CD8-positive, alpha-beta memory T cell (primary cell): Measurements from ENCODE around the gene ZNF783. TPM values are rescaled to one million over a fixed set of nuclear protein-coding genes. Genes with fewer than 3 reads are reported as not detected.
"Not testable (repeated sequence)": the region's sequence is repeated elsewhere in the genome, so short reads cannot be mapped to it uniquely, and the experiment has no call there.

Experiments
- CTCF ChIA-PET: fragments of 350-600 bp; sonication (Branson Sonifier 250); formaldehyde crosslinking; loops from one replicate; lab custom pipeline; 2021; ENCODE audit warnings: antibody characterized with exemption; lab: Charles Lee
- POLR2A ChIA-PET: fragments of 350-600 bp; sonication (Branson Sonifier 250); formaldehyde crosslinking; loops from one replicate; lab custom pipeline; 2021; ENCODE audit warnings: antibody characterized with exemption; lab: Charles Lee
- DNase-seq, 5 donors: peaks; one replicate each; pipeline versions ENCODE4 v3.0.0 to v3.0.0-alpha.2; 2020 to 2022; ENCODE audit warnings: mixed read lengths in 1 of 5
- H3K27ac ChIP-seq: one replicate; pipeline ENCODE4 v1.7.0; 2013; ENCODE audit warnings: low read depth, mild to moderate bottlenecking, low read length, moderate library complexity
- H3K27me3 ChIP-seq: 2 replicates; pipeline ENCODE4 v1.7.0; 2013; ENCODE audit warnings: low read length, mild to moderate bottlenecking; ENCODE audit not compliant: insufficient read depth, poor library complexity, severe bottlenecking
- H3K36me3 ChIP-seq: 2 replicates; pipeline ENCODE4 v1.7.0; 2013; ENCODE audit warnings: mild to moderate bottlenecking, low read length, moderate library complexity; ENCODE audit not compliant: insufficient read depth
- H3K4me1 ChIP-seq: 2 replicates; pipeline ENCODE4 v1.7.0; 2013; ENCODE audit warnings: mild to moderate bottlenecking, low read length, moderate library complexity; ENCODE audit not compliant: insufficient read depth
- H3K4me3 ChIP-seq: 2 replicates; pipeline ENCODE4 v1.7.0; 2013; ENCODE audit warnings: mild to moderate bottlenecking, low read length
- H3K9me3 ChIP-seq: 2 replicates; pipeline ENCODE4 v1.7.0; 2013; ENCODE audit warnings: mild to moderate bottlenecking, low read length
- H3K27ac Mint-ChIP-seq, 8 donors: one replicate each; pipeline ENCODE4 v1.8.0; 2020 to 2021; ENCODE audit warnings: mixed read lengths in 8 of 8, mild to moderate bottlenecking in 6 of 8, inconsistent platforms in 3 of 8, moderate library complexity in 3 of 8
- H3K27me3 Mint-ChIP-seq, 2 donors: one replicate each; pipeline ENCODE4 v1.8.0; 2020 to 2021; ENCODE audit warnings: mixed read lengths in 2 of 2, mild to moderate bottlenecking in 1 of 2, moderate library complexity in 1 of 2
- H3K36me3 Mint-ChIP-seq, 3 donors: one replicate each; pipeline ENCODE4 v1.8.0; 2020 to 2021; ENCODE audit warnings: mixed read lengths in 3 of 3, inconsistent platforms in 1 of 3, mild to moderate bottlenecking in 1 of 3
- H3K4me1 Mint-ChIP-seq, 3 donors: one replicate each; pipeline ENCODE4 v1.8.0; 2020 to 2021; ENCODE audit warnings: mixed read lengths in 3 of 3, inconsistent platforms in 1 of 3, mild to moderate bottlenecking in 1 of 3
- H3K4me3 Mint-ChIP-seq, 7 donors: one replicate each; pipeline ENCODE4 v1.8.0; 2020 to 2021; ENCODE audit warnings: mixed read lengths in 7 of 7, mild to moderate bottlenecking in 6 of 7, moderate library complexity in 4 of 7, inconsistent platforms in 2 of 7
- H3K9me3 Mint-ChIP-seq, 5 donors: one replicate each; pipeline ENCODE4 v1.8.0; 2020 to 2022; ENCODE audit warnings: mixed read lengths in 5 of 5, mild to moderate bottlenecking in 3 of 5, moderate library complexity in 2 of 5, inconsistent platforms in 1 of 5
- polyA plus RNA-seq: library from polyadenylated mRNA; unstranded; fragments of 300-500 nt; fragmentation: Illumina TruSeq; gene quantifications from one replicate; pipeline ENCODE4 v1.2.3, GENCODE V29; 2021
- total RNA-seq, 2 experiments: library from RNA; stranded (reverse); gene quantifications; one replicate each; pipeline ENCODE4 v1.2.3, GENCODE V29; 2021

ZNF783 gene
- total and polyA plus RNA-seq, 3 experiments from 2014 or later, result 5.0 to 20.4 (median 19.7) TPM

GRCh38 chr7:149329766-149330334, 67.9 kb downstream of the ZNF783 start:
- Mint-ChIP-seq H3K27ac (no peak overlapping the region), H3K4me3 (no peak overlapping the region), H3K4me1 (no peaks in the 10 kb centered on the region), H3K36me3 (no peaks in the 10 kb centered on the region), H3K9me3 (peaks cover 0 to 3% (median 3%) of the 10 kb centered on the region in 5 donors), H3K27me3 (peaks cover 17 to 29% of the 10 kb centered on the region in 2 donors)
- ChIA-PET POLR2A (no interaction called here), CTCF (no interaction called here)
- no peaks in the 10 kb centered on the region for H3K36me3 ChIP-seq
- no peaks in the 10 kb centered on the region for H3K4me1 ChIP-seq
- no peak for DNase-seq
- no peak overlapping the region for H3K27ac ChIP-seq
- no peaks in the 10 kb centered on the region for H3K9me3 ChIP-seq
- no peaks in the 10 kb centered on the region for H3K27me3 ChIP-seq
- H3K4me3 ChIP-seq, result no peak overlapping the region

- Histone ChIP-seq H3K9me3 (no peaks in the 10 kb centered on the region), H3K4me1 (no peaks in the 10 kb centered on the region), H3K36me3 (no peaks in the 10 kb centered on the region), H3K4me3 (no peak overlapping the region), H3K27me3 (no peaks in the 10 kb centered on the region), H3K27ac (no peak overlapping the region)
- CTCF ChIA-PET, result interaction anchor here (1.5 kb wide), 1 partner anchor 8 kb away, joined by 3 read pairs; no protein-coding TSS in a partner anchor
- no peaks in the 10 kb centered on the region for H3K36me3 Mint-ChIP-seq
- DNase-seq, result no peak
- peaks cover 17 to 29% of the 10 kb centered on the region in 2 donors for H3K27me3 Mint-ChIP-seq
- H3K27ac Mint-ChIP-seq, result no peak overlapping the region
- POLR2A ChIA-PET, result no interaction called here
- H3K9me3 Mint-ChIP-seq, result peaks cover 0 to 3% (median 3%) of the 10 kb centered on the region in 5 donors
- H3K4me3 Mint-ChIP-seq, result no peak overlapping the region
- H3K4me1 Mint-ChIP-seq, result no peaks in the 10 kb centered on the region
These were observed 69.0 kb downstream of the ZNF783 start for GRCh38 chr7:149330914-149331567.

GRCh38 chr7:149332602-149333320, 70.8 kb downstream of the ZNF783 start:
- H3K27me3 Mint-ChIP-seq, result peaks cover 17 to 29% of the 10 kb centered on the region in 2 donors
- POLR2A ChIA-PET, H3K36me3 Mint-ChIP-seq, DNase-seq, H3K27ac Mint-ChIP-seq, H3K4me1 Mint-ChIP-seq, CTCF ChIA-PET, H3K4me3 Mint-ChIP-seq, H3K9me3 ChIP-seq, H3K36me3 ChIP-seq, H3K27ac ChIP-seq, H3K4me1 ChIP-seq, H3K27me3 ChIP-seq, H3K9me3 Mint-ChIP-seq, H3K4me3 ChIP-seq: not testable (repeated sequence)

- H3K9me3 ChIP-seq, result no peaks in the 10 kb centered on the region
- peaks cover 13 to 29% of the 10 kb centered on the region in 2 donors for H3K27me3 Mint-ChIP-seq
- no peaks in the 10 kb centered on the region for H3K27me3 ChIP-seq
- CTCF ChIA-PET, result no interaction called here
- H3K4me3 ChIP-seq, result no peak overlapping the region
- H3K27ac ChIP-seq, result no peak overlapping the region
- peaks cover 0 to 3% (median 3%) of the 10 kb centered on the region in 5 donors for H3K9me3 Mint-ChIP-seq
- no peaks in the 10 kb centered on the region for H3K4me1 Mint-ChIP-seq
- no peak overlapping the region for H3K4me3 Mint-ChIP-seq
- H3K36me3 Mint-ChIP-seq, result no peaks in the 10 kb centered on the region
- POLR2A ChIA-PET, result no interaction called here
- no peak overlapping the region for H3K27ac Mint-ChIP-seq
- no peak for DNase-seq
- no peaks in the 10 kb centered on the region for H3K4me1 ChIP-seq
- H3K36me3 ChIP-seq, result no peaks in the 10 kb centered on the region
These were observed 71.3 kb downstream of the ZNF783 start for GRCh38 chr7:149333321-149333717.

GRCh38 chr7:149334219-149334618, 72.2 kb downstream of the ZNF783 start:
- Mint-ChIP-seq H3K36me3 (no peaks in the 10 kb centered on the region), H3K4me3 (no peak overlapping the region), H3K27me3 (peaks cover 11 to 27% of the 10 kb centered on the region in 2 donors), H3K9me3 (peaks cover 0 to 4% (median 3%) of the 10 kb centered on the region in 5 donors), H3K27ac (no peak overlapping the region), H3K4me1 (no peaks in the 10 kb centered on the region)
- Histone ChIP-seq H3K27ac (no peak overlapping the region), H3K4me1 (no peaks in the 10 kb centered on the region), H3K9me3 (no peaks in the 10 kb centered on the region), H3K36me3 (no peaks in the 10 kb centered on the region), H3K4me3 (no peak overlapping the region), H3K27me3 (no peaks in the 10 kb centered on the region)
- ChIA-PET CTCF (no interaction called here), POLR2A (no interaction called here)
- no peak for DNase-seq

Other genes starting within 250 kb of the ZNF783 start
- gene PDIA4, start 233.7 kb upstream of the ZNF783 start, total RNA-seq, result 10 to 100 TPM; 91.1 to 92.1 TPM
- gene PDIA4, start 233.7 kb upstream of the ZNF783 start, polyA plus RNA-seq, result 113 TPM
- gene ZNF786, start 171.5 kb upstream of the ZNF783 start, total RNA-seq, result 1 to 10 TPM; 8.5 to 9.2 TPM
- 17.3 TPM for gene ZNF786, start 171.5 kb upstream of the ZNF783 start, polyA plus RNA-seq
- gene ZNF425, start 135.9 kb upstream of the ZNF783 start, total RNA-seq, result 1 to 10 TPM; 1.4 to 1.8 TPM
- 1.7 TPM for gene ZNF425, start 135.9 kb upstream of the ZNF783 start, polyA plus RNA-seq
- 10 to 100 TPM; 15.7 to 16.4 TPM for gene ZNF398, start 114.7 kb upstream of the ZNF783 start, total RNA-seq
- 13.0 TPM for gene ZNF398, start 114.7 kb upstream of the ZNF783 start, polyA plus RNA-seq
- 10 to 100 TPM; 35.8 to 36.6 TPM for gene ZNF282, start 66.7 kb upstream of the ZNF783 start, total RNA-seq
- gene ZNF282, start 66.7 kb upstream of the ZNF783 start, polyA plus RNA-seq, result 1.5 TPM
- 10 to 100 TPM; 14.7 to 16.6 TPM for gene ZNF212, start 22.5 kb upstream of the ZNF783 start, total RNA-seq
- gene ZNF212, start 22.5 kb upstream of the ZNF783 start, polyA plus RNA-seq, result 8.6 TPM
- 10 to 100 TPM; 21.9 to 22.1 TPM for gene ZNF777, start 198.9 kb downstream of the ZNF783 start, total RNA-seq
- gene ZNF777, start 198.9 kb downstream of the ZNF783 start, polyA plus RNA-seq, result 3.7 TPM
- 10 to 100 TPM; 19.9 to 21.3 TPM for gene ZNF746, start 235.6 kb downstream of the ZNF783 start, total RNA-seq
- 13.9 TPM for gene ZNF746, start 235.6 kb downstream of the ZNF783 start, polyA plus RNA-seq